GM23338 (cell line): ENCODE results near the gene SUPT3H. TPM values are rescaled to one million over a fixed set of nuclear protein-coding genes. Genes with fewer than 3 reads are reported as not detected.
A peak's percentile ranks its signal among the peaks of the same experiment; 100 is the strongest.

Experiments used
- ATAC-seq: fragments of 200-7000 bp; cut with Tn5 transposase; 3 replicates; pipeline ENCODE4 v1.9.1; 2020
- DNase-seq: peaks from one replicate; pipeline ENCODE4 v3.0.0-alpha.2; 2015; ENCODE audit warnings: low spot score
- H2AFZ ChIP-seq: fragments of 200-600 bp; sonication (generic); 2 replicates; pipeline ENCODE4 v1.8.0; 2016; ENCODE audit warnings: antibody characterized with exemption, mild to moderate bottlenecking, moderate library complexity
- H3F3A ChIP-seq: fragments of 200-600 bp; sonication (generic); replicated peaks from 2 replicates; pipeline ENCODE4 v1.8.0; 2017; ENCODE audit warnings: antibody characterized with exemption, mixed run types, low read depth
- H3K27ac ChIP-seq: fragments of 200-600 bp; sonication (generic); 2 replicates; pipeline ENCODE4 v1.6.1; 2016; ENCODE audit warnings: low read depth
- H3K27me3 ChIP-seq: fragments of 200-600 bp; sonication (generic); 2 replicates; pipeline ENCODE4 v1.8.0; 2016; ENCODE audit warnings: mild to moderate bottlenecking, mixed run types, moderate library complexity; ENCODE audit not compliant: insufficient read depth
- H3K36me3 ChIP-seq: fragments of 200-600 bp; sonication (generic); 2 replicates; pipeline ENCODE4 v1.8.0; 2016; ENCODE audit warnings: mild to moderate bottlenecking; ENCODE audit not compliant: insufficient read depth
- H3K4me1 ChIP-seq: fragments of 200-600 bp; sonication (generic); 2 replicates; pipeline ENCODE4 v1.8.0; 2016; ENCODE audit warnings: mild to moderate bottlenecking, moderate library complexity; ENCODE audit not compliant: insufficient read depth
- H3K4me2 ChIP-seq: fragments of 200-600 bp; sonication (generic); 2 replicates; pipeline ENCODE4 v1.7.1; 2017; ENCODE audit warnings: mixed run types
- H3K4me3 ChIP-seq: fragments of 200-600 bp; sonication (generic); 2 replicates; pipeline ENCODE4 v1.6.1; 2016; ENCODE audit warnings: mixed run types
- H3K79me2 ChIP-seq: fragments of 200-600 bp; sonication (generic); replicated peaks from 2 replicates; pipeline ENCODE4 v1.8.0; 2017; ENCODE audit warnings: mild to moderate bottlenecking; ENCODE audit not compliant: insufficient read depth
- H3K9me2 ChIP-seq: fragments of 200-600 bp; sonication (generic); 2 replicates; pipeline ENCODE4 v1.8.0; 2017; ENCODE audit not compliant: insufficient read depth
- H4K20me1 ChIP-seq: fragments of 200-600 bp; sonication (generic); replicated peaks from 2 replicates; pipeline ENCODE4 v1.8.0; 2017; ENCODE audit warnings: mild to moderate bottlenecking; ENCODE audit not compliant: insufficient read depth
- H3K27ac Mint-ChIP-seq: 2 replicates; pipeline ENCODE4 v1.8.0; 2020; ENCODE audit warnings: inconsistent platforms, mild to moderate bottlenecking, moderate library complexity, mixed read lengths
- H3K27me3 Mint-ChIP-seq: 3 replicates; pipeline ENCODE4 v1.8.0; 2022; ENCODE audit warnings: low read depth, mild to moderate bottlenecking, moderate library complexity, mixed read lengths, inconsistent platforms; ENCODE audit not compliant: insufficient read depth, poor library complexity
- H3K36me3 Mint-ChIP-seq: 3 replicates; pipeline ENCODE4 v1.8.0; 2021; ENCODE audit warnings: low read depth, mild to moderate bottlenecking, inconsistent platforms, moderate library complexity, mixed read lengths
- H3K4me1 Mint-ChIP-seq: 3 replicates; pipeline ENCODE4 v1.8.0; 2020; ENCODE audit warnings: mild to moderate bottlenecking, inconsistent platforms, mixed read lengths
- H3K4me3 Mint-ChIP-seq: 3 replicates; pipeline ENCODE4 v1.8.0; 2021; ENCODE audit warnings: moderate library complexity, mild to moderate bottlenecking, inconsistent platforms, mixed read lengths
- H3K9me3 Mint-ChIP-seq: 3 replicates; pipeline ENCODE4 v1.8.0; 2020; ENCODE audit warnings: moderate library complexity, mild to moderate bottlenecking, inconsistent platforms, mixed read lengths
- CTCF ChIP-seq, 2 experiments: fragments of 200-600 bp in 1 of 2; sonication (generic) in 1 of 2; conservative IDR thresholded peaks; 2 replicates each; pipeline versions ENCODE4 v1.5.1 to v1.6.1; 2016 to 2017; ENCODE audit warnings: antibody characterized with exemption in 2 of 2, low read depth in 2 of 2, mild to moderate bottlenecking in 2 of 2, moderate library complexity in 1 of 2
- ETS1 ChIP-seq: IDR thresholded peaks from 2 replicates; pipeline ENCODE4 v1.6.1; 2016; ENCODE audit warnings: antibody characterized with exemption
- EZH2 ChIP-seq: fragments of 200-600 bp; sonication (generic); IDR thresholded peaks from one replicate; pipeline ENCODE4 v1.8.0; 2017; ENCODE audit warnings: antibody characterized with exemption, mild to moderate bottlenecking, low read depth; ENCODE audit not compliant: unreplicated experiment
- EZH2phosphoT487 ChIP-seq: fragments of 200-600 bp; sonication (generic); IDR thresholded peaks from one replicate; pipeline ENCODE4 v1.8.1; 2018; ENCODE audit warnings: antibody characterized with exemption; ENCODE audit not compliant: unreplicated experiment
- JUNB ChIP-seq: IDR thresholded peaks from one replicate; pipeline ENCODE4 v1.6.1; 2016; ENCODE audit warnings: antibody characterized with exemption; ENCODE audit not compliant: unreplicated experiment
- NANOG ChIP-seq: IDR thresholded peaks from 2 replicates; pipeline ENCODE4 v1.6.1; 2016; ENCODE audit warnings: antibody characterized with exemption, borderline replicate concordance
- REST ChIP-seq: IDR thresholded peaks from one replicate; pipeline ENCODE4 v1.6.1; 2018; ENCODE audit warnings: antibody characterized with exemption; ENCODE audit not compliant: unreplicated experiment
- ZNF462 ChIP-seq: fragments of 250-450 bp; sonication (Bioruptor Pico); IDR thresholded peaks from 2 replicates; pipeline ENCODE4 v1.5.0; 2020; ENCODE audit warnings: mild to moderate bottlenecking, moderate library complexity
- polyA plus RNA-seq: library from polyadenylated mRNA; unstranded; fragments of >200 nt; fragmentation: Nextera tagmentation; extraction: Ambion mirVana; gene quantifications from 2 replicates; pipeline ENCODE4 v1.2.1, GENCODE V29; 2016
- total RNA-seq: library from RNA; depleted of rRNA; stranded (reverse); fragments of >200 nt; shearing (Covaris generic); gene quantifications from 2 replicates; pipeline ENCODE4 v1.2.3, GENCODE V29; 2014

The SUPT3H gene
- total and polyA plus RNA-seq, 2 experiments from 2014 or later: 11.4 to 30.1 TPM

GRCh38 chr6:45185403-45186251 lies 192.1 kb downstream of the SUPT3H start (continued):
- TF ChIP-seq ZNF462 (CRISPR knock-in tag): no peak
- TF ChIP-seq EZH2: no peak
- no peak for TF ChIP-seq EZH2phosphoT487
- TF ChIP-seq NANOG: no peak

- H3K27me3 Mint-ChIP-seq: no peaks in the 10 kb centered on the region
- H3K4me3 Mint-ChIP-seq: no peak overlapping the region
- no peaks in the 10 kb centered on the region for H3K9me3 Mint-ChIP-seq
- ATAC-seq (peak; percentile 63), DNase-seq (peak; percentile 15)
- H3K36me3 Mint-ChIP-seq: peaks cover 3% of the 10 kb centered on the region; the same call in 2 of the 3 replicates
- Histone ChIP-seq H3K4me2 (no peak overlapping the region), H4K20me1 (no peaks in the 10 kb centered on the region), H3K79me2 (peaks cover 8% of the 10 kb centered on the region; the same call in 1 of the 2 replicates), H3K4me1 (peaks cover 6% of the 10 kb centered on the region; the same call in 1 of the 2 replicates), H3K9me2 (no peaks in the 10 kb centered on the region), H3K4me3 (no peak overlapping the region), H3K27ac (no peak overlapping the region; the same call in 1 of the 2 replicates), H2AFZ (no peak overlapping the region), H3F3A (no peaks in the 10 kb centered on the region), H3K27me3 (no peaks in the 10 kb centered on the region), H3K36me3 (no peaks in the 10 kb centered on the region)
- peaks cover 21% of the 10 kb centered on the region for H3K4me1 Mint-ChIP-seq
- TF ChIP-seq JUNB (no peak), EZH2 (no peak), CTCF (conservative IDR thresholded peaks at IDR 0.05; ENCODE audit: low read depth in 2 of 2) (no peak), REST (no peak), NANOG (no peak), ETS1 (no peak)
- H3K27ac Mint-ChIP-seq: peak overlapping the region; percentile 37; the same call in 1 of the 2 replicates
These were observed 192.8 kb downstream of the SUPT3H start for GRCh38 chr6:45184937-45185336.
